HepG2 (cell line): Measurements from ENCODE around the gene NFKB1. TPM values are rescaled to one million over a fixed set of nuclear protein-coding genes. Genes with fewer than 3 reads are reported as not detected.

ENCODE experiments used
- ATAC-seq: fragments of 200-7000 bp; cut with Tn5 transposase; 3 replicates; pipeline ENCODE4 v1.9.1; 2020; ENCODE audit warnings: mild to moderate bottlenecking, moderate library complexity
- BruUV-seq: library from RNA; stranded (reverse); fragments of 400-500 nt; replicated peaks from 2 replicates; lab custom pipeline; 2021; lab: Mats Ljungman, UMichigan
- CTCF ChIA-PET: fragments of 300-600 bp; formaldehyde crosslinking; extraction: SDS; loops from one replicate; lab custom pipeline; 2021; ENCODE audit warnings: low total read pairs, inconsistent platforms, low intra/inter-chr PET ratio; lab: Yijun Ruan, JAX
- POLR2A ChIA-PET: fragments of 350-600 bp; sonication (Branson Sonifier 250); formaldehyde crosslinking; loops from one replicate; lab custom pipeline; 2020; ENCODE audit warnings: antibody characterized with exemption, inconsistent platforms; lab: Yijun Ruan, JAX
- DNase-seq: peaks from one replicate; pipeline ENCODE4 v3.0.0-alpha.2; 2015; ENCODE audit warnings: low spot score
- FAIRE-seq: peaks from 3 replicates; lab custom pipeline; 2011; peaks lifted over from hg19 to GRCh38; lab: Jason Lieb, UNC
- H2AFZ ChIP-seq: one replicate; pipeline ENCODE4 v1.6.1; 2011; ENCODE audit warnings: low read length, inconsistent platforms
- H3K27ac ChIP-seq: fragments of 300-600 bp; 3 replicates; pipeline ENCODE4 v1.8.0; 2011; ENCODE audit warnings: mixed run types, mild to moderate bottlenecking, mixed read lengths, low read length, inconsistent platforms; ENCODE audit not compliant: insufficient read depth; ENCODE audit errors: extremely low read length
- H3K27me3 ChIP-seq, 2 experiments: fragments of 200-600 bp in 1 of 2; 2 replicates in 1 of 2; 3 replicates in 1 of 2; pipeline versions ENCODE4 v1.6.0 to v1.8.0; 2011; ENCODE audit warnings: low read length in 2 of 2, mild to moderate bottlenecking in 2 of 2, moderate library complexity in 2 of 2, inconsistent platforms in 1 of 2; ENCODE audit not compliant: insufficient read depth in 2 of 2, control insufficient read depth in 1 of 2
- H3K36me3 ChIP-seq, 2 experiments: fragments of 200-600 bp in 1 of 2; replicated peaks in 1 of 2; 2 replicates in 1 of 2; 3 replicates in 1 of 2; pipeline versions ENCODE4 v1.5.1 to v1.8.0; 2011; ENCODE audit warnings: low read length in 2 of 2, inconsistent platforms in 1 of 2; ENCODE audit not compliant: insufficient read depth in 2 of 2, control insufficient read depth in 1 of 2
- H3K4me1 ChIP-seq: 2 replicates; pipeline ENCODE4 v1.5.1; 2012; ENCODE audit warnings: low read length, inconsistent platforms; ENCODE audit not compliant: insufficient read depth
- H3K4me2 ChIP-seq: 2 replicates; pipeline ENCODE4 v1.6.0; 2011; ENCODE audit warnings: low read depth, low read length, inconsistent platforms
- H3K4me3 ChIP-seq, 3 experiments: fragments of 200-600 bp in 1 of 3; sonication (generic), shearing (Covaris generic) in 1 of 3; replicated peaks in 1 of 3; 2 replicates each; pipeline ENCODE4 v1.5.1; 2011 to 2016; ENCODE audit warnings: low read length in 3 of 3, inconsistent platforms in 2 of 3, low read depth in 2 of 3, mild to moderate bottlenecking in 2 of 3, control low read depth in 1 of 3, mixed read lengths in 1 of 3; ENCODE audit not compliant: insufficient read depth in 1 of 3
- H3K79me2 ChIP-seq: one replicate; pipeline ENCODE4 v1.6.1; 2011; ENCODE audit warnings: low read length, inconsistent platforms; ENCODE audit not compliant: insufficient read depth
- H3K9ac ChIP-seq: 2 replicates; pipeline ENCODE4 v1.6.0; 2011; ENCODE audit warnings: mild to moderate bottlenecking, low read depth, low read length, inconsistent platforms; ENCODE audit not compliant: insufficient read depth
- H3K9me3 ChIP-seq: 2 replicates; pipeline ENCODE4 v1.5.1; 2012; ENCODE audit warnings: mild to moderate bottlenecking, low read length
- H4K20me1 ChIP-seq: 2 replicates; pipeline ENCODE4 v1.6.0; 2011; ENCODE audit warnings: inconsistent platforms, mild to moderate bottlenecking, low read length, moderate library complexity; ENCODE audit not compliant: insufficient read depth
- CCAR2 ChIP-seq: fragments of 200-400 bp; formaldehyde crosslinking; optimal IDR thresholded peaks from 2 replicates; pipeline ENCODE3; 2018; ENCODE audit warnings: low read depth, mild to moderate bottlenecking, low read length, moderate library complexity
- GMEB2 ChIP-seq: IDR thresholded peaks from 2 replicates; pipeline ENCODE4 v1.6.1; 2016; ENCODE audit warnings: missing biosample characterization, missing genetic modification reagents, low read depth
- HMG20B ChIP-seq: conservative IDR thresholded peaks from 2 replicates; pipeline ENCODE4 v1.6.1; 2016; ENCODE audit warnings: missing genetic modification reagents, missing compliant biosample characterization
- LBX2 ChIP-seq: sonication (generic); formaldehyde crosslinking; IDR thresholded peaks from 2 replicates; pipeline ENCODE4 v1.5.0; 2020; ENCODE audit warnings: missing genetic modification reagents, mild to moderate bottlenecking, borderline replicate concordance
- MTF2 ChIP-seq: sonication (generic); formaldehyde crosslinking; IDR thresholded peaks from 2 replicates; pipeline ENCODE4 v1.5.0; 2020; ENCODE audit warnings: missing genetic modification reagents, borderline replicate concordance
- NR2F6 ChIP-seq, 2 experiments: IDR thresholded peaks; 2 replicates each; pipeline ENCODE4 v1.6.1; 2016; ENCODE audit warnings: antibody characterized with exemption in 1 of 2, mild to moderate bottlenecking in 1 of 2
- PATZ1 ChIP-seq: sonication (generic); formaldehyde crosslinking; IDR thresholded peaks from 2 replicates; pipeline ENCODE4 v1.4.0; 2020; ENCODE audit warnings: missing genetic modification reagents
- PRDM10 ChIP-seq: sonication (generic); formaldehyde crosslinking; IDR thresholded peaks from 2 replicates; pipeline ENCODE4 v1.4.0; 2020; ENCODE audit warnings: low read depth, missing genetic modification reagents
- RELA ChIP-seq: sonication (generic); formaldehyde crosslinking; IDR thresholded peaks from 2 replicates; pipeline ENCODE4 v1.4.0; 2020; ENCODE audit warnings: missing genetic modification reagents
- SAFB2 ChIP-seq: sonication (generic); formaldehyde crosslinking; IDR thresholded peaks from 2 replicates; pipeline ENCODE4 v1.5.1; 2020; ENCODE audit warnings: missing genetic modification reagents, low read depth, mild to moderate bottlenecking, borderline replicate concordance
- ZNF124 ChIP-seq: sonication (generic); formaldehyde crosslinking; IDR thresholded peaks from 2 replicates; pipeline ENCODE4 v1.4.0; 2020; ENCODE audit warnings: missing genetic modification reagents
- ZNF598 ChIP-seq: sonication (generic); formaldehyde crosslinking; IDR thresholded peaks from 2 replicates; pipeline ENCODE4 v1.5.1; 2020; ENCODE audit warnings: mild to moderate bottlenecking, missing genetic modification reagents, borderline replicate concordance
- ZNF749 ChIP-seq: sonication (generic); formaldehyde crosslinking; IDR thresholded peaks from 2 replicates; pipeline ENCODE4 v1.8.0; 2022; ENCODE audit warnings: mild to moderate bottlenecking, missing genetic modification reagents, moderate library complexity, borderline replicate concordance
- ZNF761 ChIP-seq: sonication (generic); formaldehyde crosslinking; conservative IDR thresholded peaks from 2 replicates; pipeline ENCODE4 v1.4.0; 2020; ENCODE audit warnings: mild to moderate bottlenecking, missing genetic modification reagents
- WGBS: methylation state at CpG from one replicate; pipeline ENCODE4 v1.1.6; 2017; ENCODE audit warnings: low lambda C conversion rate; 5-methylcytosine and 5-hydroxymethylcytosine counted together
- in situ Hi-C: cut with HindIII; loops from 2 replicates; pipeline ENCODE4 v1.10.0; 2017; ENCODE audit warnings: low pct_unique_long_range_greater_than_20kb; ENCODE audit not compliant: extremely low pct_ligation_motif_present
- intact Hi-C: fragments of 100-400 bp; cut with micrococcal nuclease; formaldehyde crosslinking; loops from one replicate; pipeline ENCODE4 v1.10.0; 2022; ENCODE audit not compliant: unreplicated experiment
- polyA plus RNA-seq, 8 experiments: library from polyadenylated mRNA; depleted of rRNA in 3 of 8; stranded (reverse) in 7 of 8; unstranded in 1 of 8; fragments of >200 nt; fragmentation: Illumina TruSeq in 4 of 8; extraction: Trizol in 4 of 8; gene quantifications; 2 replicates each; pipeline versions ENCODE4 v1.2.1 to v1.2.3, GENCODE V29; 2011 to 2016; ENCODE audit warnings: low read depth in 4 of 8, missing spikeins in 1 of 8, mixed read lengths in 1 of 8; ENCODE audit not compliant: insufficient read depth in 1 of 8
- total RNA-seq, 5 experiments: library from RNA; depleted of rRNA; stranded (reverse); fragments of >200 nt; fragmentation: Illumina TruSeq; extraction: Trizol; gene quantifications; 2 replicates each; pipeline ENCODE4 v1.2.3, GENCODE V29; 2016; ENCODE audit warnings: low read depth in 1 of 5
- TF ChIP-seq, protein P1 (sequence below): sonication (generic); formaldehyde crosslinking; IDR thresholded peaks from 2 replicates; pipeline ENCODE4 v1.5.1; 2020; ENCODE audit warnings: mild to moderate bottlenecking, moderate library complexity, missing genetic modification reagents

The NFKB1 gene
- total and polyA plus RNA-seq, 2 of the 13 experiments (the other 11 are each of a cell fraction or from before 2014, with no cell fraction given): 15.4 to 31.6 TPM

DNA sequence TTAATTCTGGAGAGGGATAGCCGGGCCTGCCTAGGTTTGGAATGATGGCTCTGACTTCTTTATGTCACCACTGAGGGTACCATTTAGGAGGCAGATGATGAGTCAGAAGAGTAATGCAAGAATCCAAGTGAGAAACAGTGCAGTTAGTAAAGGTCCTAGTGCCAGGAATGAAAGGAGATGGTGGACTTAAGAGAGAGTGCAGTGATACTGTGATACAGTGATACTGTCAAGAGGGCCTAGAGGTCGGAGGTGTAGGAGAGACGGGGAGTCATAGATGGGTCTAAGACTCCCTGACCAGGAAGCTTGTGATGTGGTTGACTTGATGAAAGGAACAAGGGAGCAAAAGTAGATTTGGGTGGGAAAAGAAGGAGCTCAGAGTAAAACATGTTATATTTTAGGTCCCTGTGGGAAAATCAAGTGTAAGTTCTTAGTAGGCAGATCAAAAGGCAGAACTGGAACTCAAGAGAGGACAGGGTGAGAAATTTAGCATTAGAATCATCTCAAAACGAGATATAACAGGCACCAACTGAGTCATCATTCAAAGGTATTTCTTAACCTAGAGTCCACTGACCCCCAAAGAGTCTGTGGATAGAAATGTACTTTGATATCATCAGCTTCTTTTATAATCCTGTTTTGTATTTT is 85.0 kb downstream of the NFKB1 start:
- in situ Hi-C loops (no loop called here), intact Hi-C loops (no loop called here)
- Histone ChIP-seq H3K79me2 (no peaks in the 10 kb centered on the region), H3K4me2 (no peak overlapping the region), H3K4me1 (no peaks in the 10 kb centered on the region), H3K4me3 (no peak overlapping the region), H4K20me1 (no peaks in the 10 kb centered on the region), H3K36me3 (peaks cover 15 to 45% of the 10 kb centered on the region in 2 experiments), H3K27me3 (no peaks in the 10 kb centered on the region), H3K27ac (no peak overlapping the region), H3K9me3 (no peaks in the 10 kb centered on the region), H3K9ac (no peak overlapping the region), H2AFZ (no peak overlapping the region)
- FAIRE-seq: no peak
- DNase-seq: no peak
- no TSS peak for BruUV-seq
- ChIA-PET POLR2A (no interaction called here), CTCF (no interaction called here)
- no peak for ATAC-seq
- 96% methylated on average over 4 of the region's 4 CpGs for WGBS
- no peak for TF ChIP-seq GMEB2 (CRISPR knock-in tag)
- no peak for TF ChIP-seq ZNF761 (CRISPR knock-in tag)
- no peak for TF ChIP-seq RELA (CRISPR knock-in tag)
- TF ChIP-seq NR2F6 (IDR thresholded peaks at IDR 0.05): no peak
- TF ChIP-seq NR2F6 (CRISPR knock-in tag; IDR thresholded peaks at IDR 0.05): no peak
- no peak for TF ChIP-seq CCAR2
- TF ChIP-seq SAFB2: no peak
- TF ChIP-seq PRDM10 (CRISPR knock-in tag): no peak
- no peak for TF ChIP-seq PATZ1 (CRISPR knock-in tag)
- TF ChIP-seq HMG20B (CRISPR knock-in tag): no peak
- no peak for TF ChIP-seq MTF2 (CRISPR knock-in tag)
- TF ChIP-seq ZNF124 (CRISPR knock-in tag): no peak
- no peak for TF ChIP-seq ZNF598 (CRISPR knock-in tag)
- TF ChIP-seq ZNF749: no peak
- TF ChIP-seq, protein P1, sequence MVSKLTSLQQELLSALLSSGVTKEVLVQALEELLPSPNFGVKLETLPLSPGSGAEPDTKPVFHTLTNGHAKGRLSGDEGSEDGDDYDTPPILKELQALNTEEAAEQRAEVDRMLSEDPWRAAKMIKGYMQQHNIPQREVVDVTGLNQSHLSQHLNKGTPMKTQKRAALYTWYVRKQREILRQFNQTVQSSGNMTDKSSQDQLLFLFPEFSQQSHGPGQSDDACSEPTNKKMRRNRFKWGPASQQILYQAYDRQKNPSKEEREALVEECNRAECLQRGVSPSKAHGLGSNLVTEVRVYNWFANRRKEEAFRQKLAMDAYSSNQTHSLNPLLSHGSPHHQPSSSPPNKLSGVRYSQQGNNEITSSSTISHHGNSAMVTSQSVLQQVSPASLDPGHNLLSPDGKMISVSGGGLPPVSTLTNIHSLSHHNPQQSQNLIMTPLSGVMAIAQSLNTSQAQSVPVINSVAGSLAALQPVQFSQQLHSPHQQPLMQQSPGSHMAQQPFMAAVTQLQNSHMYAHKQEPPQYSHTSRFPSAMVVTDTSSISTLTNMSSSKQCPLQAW: no peak
- no peak for TF ChIP-seq LBX2 (CRISPR knock-in tag)
